ENCODE results near the gene XRCC5.

DNA sequence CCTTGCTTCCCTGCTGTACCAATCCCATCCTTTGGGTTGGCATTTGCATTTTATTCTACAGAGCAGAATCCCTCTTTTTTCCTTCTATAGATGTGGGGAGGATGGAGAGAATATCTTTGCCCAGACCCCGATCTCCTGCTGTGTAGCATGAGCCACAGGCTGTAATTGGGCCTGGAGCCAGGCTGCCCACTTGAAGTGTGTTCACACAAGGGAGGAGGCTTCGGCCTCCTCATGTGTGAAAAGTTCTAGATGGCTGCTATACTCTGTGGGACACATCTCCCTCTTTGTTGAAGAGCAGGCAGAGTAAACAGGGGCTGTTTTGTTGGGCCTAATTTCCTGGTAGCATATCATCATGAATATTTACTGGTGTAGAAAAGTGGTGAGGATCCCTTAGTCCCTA, 126.3 kb downstream of the XRCC5 start:
- no peak for TF ChIP-seq ZNF202 (tag by site-specific recombination; IDR thresholded peaks at IDR 0.05; ENCODE audit: borderline replicate concordance)
- TF ChIP-seq, protein P1, sequence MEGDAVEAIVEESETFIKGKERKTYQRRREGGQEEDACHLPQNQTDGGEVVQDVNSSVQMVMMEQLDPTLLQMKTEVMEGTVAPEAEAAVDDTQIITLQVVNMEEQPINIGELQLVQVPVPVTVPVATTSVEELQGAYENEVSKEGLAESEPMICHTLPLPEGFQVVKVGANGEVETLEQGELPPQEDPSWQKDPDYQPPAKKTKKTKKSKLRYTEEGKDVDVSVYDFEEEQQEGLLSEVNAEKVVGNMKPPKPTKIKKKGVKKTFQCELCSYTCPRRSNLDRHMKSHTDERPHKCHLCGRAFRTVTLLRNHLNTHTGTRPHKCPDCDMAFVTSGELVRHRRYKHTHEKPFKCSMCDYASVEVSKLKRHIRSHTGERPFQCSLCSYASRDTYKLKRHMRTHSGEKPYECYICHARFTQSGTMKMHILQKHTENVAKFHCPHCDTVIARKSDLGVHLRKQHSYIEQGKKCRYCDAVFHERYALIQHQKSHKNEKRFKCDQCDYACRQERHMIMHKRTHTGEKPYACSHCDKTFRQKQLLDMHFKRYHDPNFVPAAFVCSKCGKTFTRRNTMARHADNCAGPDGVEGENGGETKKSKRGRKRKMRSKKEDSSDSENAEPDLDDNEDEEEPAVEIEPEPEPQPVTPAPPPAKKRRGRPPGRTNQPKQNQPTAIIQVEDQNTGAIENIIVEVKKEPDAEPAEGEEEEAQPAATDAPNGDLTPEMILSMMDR (tag by site-specific recombination; IDR thresholded peaks at IDR 0.05) = no peak
- no peak for TF ChIP-seq ZBTB1 (tag by site-specific recombination; IDR thresholded peaks at IDR 0.05)
- no peak for TF ChIP-seq GLIS1 (tag by site-specific recombination; IDR thresholded peaks at IDR 0.05)
- no peak for TF ChIP-seq ZBTB17 (tag by site-specific recombination; IDR thresholded peaks at IDR 0.05)
- no peak for TF ChIP-seq KLF10 (tag by site-specific recombination; IDR thresholded peaks at IDR 0.05)
- TF ChIP-seq MYNN (tag by site-specific recombination; IDR thresholded peaks at IDR 0.05; ENCODE audit: borderline replicate concordance) = no peak
- TF ChIP-seq ZNF777 (tag by site-specific recombination; IDR thresholded peaks at IDR 0.05; ENCODE audit: borderline replicate concordance) = no peak
- no peak for TF ChIP-seq HOXA7 (CRISPR knock-in tag; IDR thresholded peaks at IDR 0.05; ENCODE audit: borderline replicate concordance)
- no peak for TF ChIP-seq ZNF274 (IDR thresholded peaks at IDR 0.05; ENCODE audit: low read length)
- no peak for TF ChIP-seq ZNF274 (tag by site-specific recombination; IDR thresholded peaks at IDR 0.05; ENCODE audit: borderline replicate concordance)

Data from HEK293 (cell line).